ENCODE measurements around the gene ITGAD. TPM values are rescaled to one million over a fixed set of nuclear protein-coding genes. Genes with fewer than 3 reads are reported as not detected.

ITGAD gene
- total RNA-seq = not detected in 2 replicates

DNA sequence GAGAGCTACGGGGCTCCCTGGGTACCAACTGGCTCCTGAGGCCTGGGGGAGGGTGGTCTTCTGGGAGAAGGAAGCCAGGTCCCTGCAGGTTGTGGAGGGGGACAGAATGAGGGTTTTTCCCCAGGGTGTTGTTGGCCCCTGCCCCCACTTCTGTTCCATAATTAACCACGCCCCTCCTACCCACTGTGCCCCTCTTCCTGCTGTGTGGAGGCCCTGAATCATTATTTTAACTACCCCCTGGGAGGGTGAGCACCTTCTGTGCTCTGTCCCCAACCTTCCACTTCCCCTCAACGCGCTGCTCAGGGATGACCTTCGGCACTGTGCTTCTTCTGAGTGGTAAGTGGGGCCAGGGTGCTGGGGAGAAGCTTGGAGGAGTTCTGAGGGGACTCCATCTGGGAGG lies at the start of gene ITGAD:
Gene ITGAD (plus strand): TSS at position 280 of the 400 bp plus-strand sequence. CDS start 26 bp downstream, at position 306.
- no peak for DNase-seq (ENCODE audit: low read depth)
- no peak for TF ChIP-seq CTCF (IDR thresholded peaks at IDR 0.05; ENCODE audit: insufficient read depth, low read depth, low read length)
- H3K4me3 ChIP-seq (ENCODE audit: low read depth, low read length) = no peak within 1 kb of the TSS

GRCh38 chr16:31344712-31345111 lies 48.4 kb upstream of the ITGAD start:
- DNase-seq (ENCODE audit: low read depth) = no peak
- H3K4me3 ChIP-seq (ENCODE audit: low read depth, low read length) = no peak overlapping the region
- no peak for TF ChIP-seq CTCF (IDR thresholded peaks at IDR 0.05; ENCODE audit: insufficient read depth, low read depth, low read length)

- H3K4me3 ChIP-seq (ENCODE audit: low read depth, low read length) = no peak overlapping the region
- no peak for DNase-seq (ENCODE audit: low read depth)
- TF ChIP-seq CTCF (IDR thresholded peaks at IDR 0.05; ENCODE audit: insufficient read depth, low read depth, low read length) = no peak
These were observed 45.7 kb upstream of the ITGAD start for GRCh38 chr16:31347445-31347844.

- H3K4me3 ChIP-seq (ENCODE audit: low read depth, low read length) = no peak overlapping the region
- no peak for DNase-seq (ENCODE audit: low read depth)
- no peak for TF ChIP-seq CTCF (IDR thresholded peaks at IDR 0.05; ENCODE audit: insufficient read depth, low read depth, low read length)
These were observed 44.6 kb upstream of the ITGAD start for GRCh38 chr16:31348579-31348978.

- no peak for TF ChIP-seq CTCF (IDR thresholded peaks at IDR 0.05; ENCODE audit: insufficient read depth, low read depth, low read length)
- no peak for DNase-seq (ENCODE audit: low read depth)
- no peak overlapping the region for H3K4me3 ChIP-seq (ENCODE audit: low read depth, low read length)
These were observed 42.7 kb upstream of the ITGAD start for GRCh38 chr16:31350275-31351005.

- no peak for TF ChIP-seq CTCF (IDR thresholded peaks at IDR 0.05; ENCODE audit: insufficient read depth, low read depth, low read length)
- H3K4me3 ChIP-seq (ENCODE audit: low read depth, low read length) = no peak overlapping the region
- no peak for DNase-seq (ENCODE audit: low read depth)
These were observed 41.7 kb upstream of the ITGAD start for GRCh38 chr16:31351246-31351941.
